Fibroblast of upper back skin (primary cell): Measurements from ENCODE around the gene SPTLC3.

Source experiments
- DNase-seq: peaks from one replicate; pipeline ENCODE4 v3.0.0-alpha.2; 2013

The SPTLC3 gene

DNA sequence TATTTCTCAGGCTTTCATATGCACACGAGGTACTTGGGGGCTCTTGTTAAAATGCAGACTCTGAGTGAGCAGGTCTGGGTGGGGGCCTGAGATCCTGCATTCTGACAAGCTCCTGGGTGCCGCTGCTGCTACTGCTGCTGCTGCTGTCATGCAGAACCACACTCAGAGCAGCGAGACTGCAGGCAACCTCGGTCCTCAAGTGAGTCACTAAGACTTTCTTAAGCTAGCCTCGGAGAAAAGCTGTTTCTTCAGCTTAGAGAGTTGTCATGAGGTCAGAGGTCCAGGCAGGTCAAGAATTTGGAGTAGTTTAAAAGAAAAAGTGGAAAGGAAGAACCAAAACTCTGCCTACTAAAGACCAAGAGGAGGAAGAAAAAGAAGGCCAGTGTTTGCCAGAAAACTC lies 92.9 kb downstream of the SPTLC3 start:
- DNase-seq = peak; percentile 8

DNA sequence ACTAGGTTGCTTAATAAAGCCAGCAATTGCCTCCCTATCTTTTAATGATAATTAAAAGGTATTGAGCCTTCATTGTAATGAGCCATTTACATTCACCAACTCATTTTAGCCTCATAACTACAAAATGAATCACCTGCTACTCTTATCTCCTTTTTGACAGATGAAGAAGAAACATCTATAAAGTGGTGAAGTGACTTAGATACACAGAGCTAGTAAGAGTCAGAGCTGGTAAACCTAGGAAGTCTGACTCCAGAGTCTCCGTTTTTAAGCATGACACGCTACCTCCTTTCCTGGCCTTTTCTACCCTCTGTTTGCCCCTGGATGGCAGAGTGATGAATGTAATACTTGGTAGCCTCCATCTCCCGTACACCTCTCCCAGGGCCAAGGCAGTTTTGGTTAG lies 93.5 kb downstream of the SPTLC3 start:
- DNase-seq = no peak

DNA sequence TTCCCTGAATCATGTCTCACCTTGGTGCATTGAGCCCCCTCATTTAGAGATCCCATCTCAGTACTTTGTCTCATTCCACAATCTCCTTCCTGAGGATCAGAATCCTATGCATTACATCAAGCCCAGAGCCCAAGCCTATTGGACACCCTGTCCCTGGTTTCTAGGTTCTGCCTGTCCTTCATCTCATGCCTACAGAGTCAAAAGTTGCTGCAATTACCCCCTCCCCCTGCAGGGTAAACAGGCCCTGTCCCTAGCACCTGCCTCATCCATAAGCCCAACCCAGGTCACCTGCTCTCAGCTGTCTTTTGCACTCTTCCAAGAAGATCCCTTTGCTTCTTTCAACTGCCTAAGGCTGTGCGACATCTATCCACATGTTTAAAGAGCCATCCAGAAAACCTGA lies 93.9 kb downstream of the SPTLC3 start:
- no peak for DNase-seq

DNA sequence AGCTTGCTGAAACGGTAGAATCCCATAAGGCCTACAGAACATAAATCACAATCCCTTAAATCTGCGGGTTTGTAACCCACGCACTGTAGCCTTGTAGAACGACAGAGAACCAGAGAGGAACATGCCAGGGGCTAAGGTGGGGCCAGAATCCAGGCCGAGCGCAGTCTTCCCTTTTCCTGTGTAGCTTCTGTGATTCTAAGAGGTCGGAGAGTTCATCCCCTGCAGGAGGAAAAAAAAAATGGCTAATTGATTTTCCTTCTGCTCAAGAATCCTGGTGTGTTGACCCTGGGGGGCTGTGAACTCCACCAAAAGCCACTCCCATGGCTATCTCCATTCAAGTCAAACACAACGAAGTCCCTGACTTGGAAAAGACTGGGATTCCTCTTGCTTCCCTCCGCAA lies 96.3 kb downstream of the SPTLC3 start:
- DNase-seq = no peak

DNA sequence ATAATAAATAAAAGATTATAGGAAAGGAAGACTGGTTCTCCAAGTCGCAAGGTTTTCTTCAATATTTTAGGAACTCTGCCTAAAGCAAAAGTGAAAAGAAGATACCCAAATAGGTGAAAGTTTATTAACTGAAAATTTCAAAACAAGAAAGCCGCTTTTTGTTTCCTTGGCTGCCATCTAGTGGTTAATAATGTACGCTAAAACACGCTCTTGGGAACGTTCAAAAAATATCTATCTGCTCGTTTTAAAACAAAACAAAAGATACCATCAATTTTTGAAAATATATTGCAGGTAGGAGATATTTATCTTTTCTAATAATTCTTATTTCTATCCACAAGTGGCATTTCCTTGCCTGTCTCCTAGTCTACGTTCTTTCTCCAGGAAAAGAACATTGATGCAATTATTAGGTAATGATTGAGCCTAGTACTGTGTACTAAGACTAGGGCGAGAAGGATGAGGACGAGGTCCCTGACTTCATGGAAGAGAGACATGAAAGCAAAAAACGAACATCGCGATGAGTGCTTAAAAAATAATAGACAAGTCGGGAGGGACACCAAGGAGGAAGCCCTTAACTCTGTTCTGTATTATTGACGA lies 97.2 kb downstream of the SPTLC3 start:
- DNase-seq = peak; percentile 32

- no peak for DNase-seq
These were observed 100.9 kb downstream of the SPTLC3 start for GRCh38 chr20:13109658-13110057.

- no peak for DNase-seq
These were observed 102.0 kb downstream of the SPTLC3 start for GRCh38 chr20:13110796-13111195.

- DNase-seq = no peak
These were observed 102.6 kb downstream of the SPTLC3 start for GRCh38 chr20:13111249-13111911.

- DNase-seq = no peak
These were observed 105.0 kb downstream of the SPTLC3 start for GRCh38 chr20:13113731-13114130.

- DNase-seq = no peak
These were observed 108.4 kb downstream of the SPTLC3 start for GRCh38 chr20:13117200-13117599.

GRCh38 chr20:13118676-13119075 lies 109.9 kb downstream of the SPTLC3 start:
- DNase-seq = no peak

DNA sequence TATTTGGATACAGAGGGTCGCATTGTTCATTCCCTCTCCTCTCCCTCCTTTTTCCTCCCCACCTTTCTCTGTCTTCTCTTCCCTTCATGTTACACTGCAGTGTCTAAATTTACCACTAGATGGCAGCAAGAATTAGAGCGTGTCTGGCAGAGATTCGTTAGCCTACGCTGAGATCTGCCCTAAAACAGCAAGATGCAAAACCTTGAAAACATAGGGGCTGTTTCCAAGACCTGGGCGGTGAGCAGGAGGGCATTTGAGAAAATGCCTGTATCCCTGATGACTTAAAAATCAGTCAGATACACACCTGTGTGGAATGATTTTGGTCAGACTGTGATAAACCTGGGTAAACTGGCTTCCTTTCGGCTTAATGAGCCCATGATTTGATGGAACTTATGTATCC lies 110.8 kb downstream of the SPTLC3 start:
- peak; percentile 61 for DNase-seq

- no peak for DNase-seq
These were observed 111.7 kb downstream of the SPTLC3 start for GRCh38 chr20:13120471-13120870.

DNA sequence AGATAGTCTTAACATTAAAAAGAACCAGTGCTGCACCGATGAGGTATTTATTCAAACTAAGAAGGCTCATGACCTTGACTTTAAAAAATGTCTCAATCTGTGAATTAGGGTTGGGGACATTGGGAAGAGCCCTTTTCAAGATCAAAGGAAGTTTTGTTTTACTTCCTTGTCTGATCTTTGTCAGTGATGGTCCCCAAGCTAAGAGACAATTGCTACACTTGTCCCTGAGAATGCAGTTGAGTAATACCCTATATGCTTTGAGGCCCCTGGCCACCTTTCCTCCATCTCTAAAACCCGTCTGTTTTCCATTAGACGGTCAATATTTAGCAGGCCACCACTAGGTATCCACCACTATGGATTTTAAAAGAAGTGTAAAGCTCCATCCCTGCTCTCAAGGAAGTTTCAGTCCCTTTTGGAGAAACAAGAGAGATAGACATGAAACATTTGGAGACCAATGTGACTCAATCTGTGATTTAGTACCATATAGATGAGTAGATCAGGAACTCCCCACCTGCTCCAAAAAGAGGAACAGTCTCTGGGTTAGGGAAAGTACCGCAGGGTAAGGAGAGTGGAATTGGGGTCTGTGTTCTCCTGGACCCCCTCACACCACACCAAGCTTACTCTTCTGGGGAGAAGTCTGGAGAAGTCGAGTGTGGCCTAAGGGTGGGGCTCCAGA lies 113.2 kb downstream of the SPTLC3 start:
- DNase-seq = no peak

GRCh38 chr20:13125486-13125885 lies 116.7 kb downstream of the SPTLC3 start:
- no peak for DNase-seq

DNA sequence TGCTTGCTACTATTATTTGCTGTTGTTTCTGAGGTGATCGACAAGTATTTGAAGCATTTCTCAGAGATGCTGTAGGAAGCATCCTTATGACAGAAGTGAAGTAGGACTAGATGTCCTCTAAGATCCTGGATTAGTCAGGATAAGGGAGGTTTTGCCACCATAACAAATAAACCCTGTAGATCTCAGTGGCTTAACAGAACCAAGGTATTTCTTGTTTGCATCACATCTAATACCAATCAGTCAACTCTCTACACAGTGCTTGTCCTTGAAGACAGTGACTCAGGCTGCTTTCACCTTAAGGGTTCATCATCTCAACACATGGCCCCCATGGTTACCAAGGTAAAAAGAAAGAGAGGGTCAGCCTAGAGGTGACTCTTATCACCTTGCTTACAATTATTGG lies 119.4 kb downstream of the SPTLC3 start:
- DNase-seq = no peak

- no peak for DNase-seq
These were observed 121.4 kb downstream of the SPTLC3 start for GRCh38 chr20:13130061-13130706.

- no peak for DNase-seq
These were observed 121.9 kb downstream of the SPTLC3 start for GRCh38 chr20:13130707-13131103.

DNA sequence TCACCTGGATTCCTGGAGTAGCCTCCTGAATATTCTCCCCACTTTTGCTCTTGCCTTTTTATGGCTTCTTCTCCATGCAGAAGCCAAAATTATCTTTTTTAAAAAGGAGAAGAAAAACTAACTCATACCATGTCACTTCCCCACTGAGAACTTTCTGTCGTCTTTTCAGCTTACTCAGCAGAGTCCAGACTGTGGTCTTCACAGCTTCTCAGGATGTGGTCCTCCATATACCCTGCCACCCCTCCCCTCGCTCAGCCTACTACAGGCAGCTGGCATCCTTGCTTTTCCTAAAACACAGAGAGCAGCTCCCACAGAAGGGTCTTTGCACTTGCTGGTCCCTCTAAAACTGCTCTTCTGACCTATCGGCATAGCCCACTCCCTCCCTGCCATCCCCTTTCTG lies 122.9 kb downstream of the SPTLC3 start:
- no peak for DNase-seq

DNA sequence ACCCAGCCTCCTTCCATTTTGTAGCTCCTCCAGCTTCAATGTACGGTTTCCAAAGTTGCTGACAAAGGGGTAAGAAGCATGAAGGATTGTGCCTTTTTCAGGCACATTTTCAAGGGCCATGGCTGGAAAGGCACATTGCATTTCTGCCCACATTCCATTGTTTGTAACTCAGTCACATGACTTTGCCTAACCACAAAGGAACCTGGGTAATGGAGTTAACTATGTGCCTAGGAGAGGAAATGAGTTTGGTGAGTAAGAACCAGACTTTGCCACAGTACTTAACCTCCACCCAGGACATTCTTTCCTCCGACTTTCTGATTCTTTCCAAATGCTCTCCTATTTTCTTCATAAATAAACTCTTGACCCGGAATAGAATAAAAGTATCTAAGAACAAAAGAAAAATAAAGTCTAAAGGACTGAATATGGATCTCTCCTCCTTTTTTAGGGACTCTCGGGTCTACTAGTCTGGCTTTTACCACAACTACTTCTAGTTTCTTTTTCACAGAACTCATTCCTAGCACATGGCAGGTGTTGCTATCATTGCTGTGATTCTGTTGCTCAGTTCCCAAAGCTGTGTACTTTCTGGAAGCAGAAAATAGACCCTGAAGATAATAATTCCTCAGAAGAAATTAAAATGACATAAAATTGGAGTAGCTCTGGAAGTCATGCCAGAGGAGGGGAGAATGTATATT lies 130.8 kb downstream of the SPTLC3 start:
- peak; percentile 16 for DNase-seq

- no peak for DNase-seq
These were observed 131.4 kb downstream of the SPTLC3 start for GRCh38 chr20:13140201-13140600.

DNA sequence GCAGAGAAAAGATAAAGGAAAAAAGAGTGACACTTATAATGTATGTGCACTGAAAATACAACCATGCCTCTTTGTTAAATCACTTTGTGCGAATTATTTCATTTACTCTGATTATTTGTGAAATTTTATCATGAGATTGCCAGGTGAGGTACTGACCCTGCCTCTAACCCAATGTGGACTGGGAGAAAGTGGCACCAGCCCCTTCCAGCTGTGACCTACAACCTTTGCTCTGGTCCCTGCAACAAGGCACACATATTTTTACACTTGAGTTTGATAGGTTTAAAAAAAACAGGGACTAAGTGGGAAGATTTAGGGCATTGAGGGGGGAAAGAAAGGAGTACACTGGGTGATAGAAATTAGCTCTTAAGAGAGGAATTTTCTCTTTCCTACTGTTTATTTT lies 132.0 kb downstream of the SPTLC3 start:
- DNase-seq = no peak

- peak; percentile 14 for DNase-seq
These were observed 132.8 kb downstream of the SPTLC3 start for GRCh38 chr20:13141546-13141945.
